Measurements from ENCODE around the gene KIAA1671. TPM values are rescaled to one million over a fixed set of nuclear protein-coding genes. Genes with fewer than 3 reads are reported as not detected.

KIAA1671 gene
- total RNA-seq, 1 donor from 2014 or later, result 8.3 TPM

GRCh38 chr22:25109878-25110595, 157.5 kb downstream of the KIAA1671 start:
- peaks cover 3% of the 10 kb centered on the region for H3K27me3 Mint-ChIP-seq (ENCODE audit: unreplicated experiment)
- peak overlapping the region; percentile 97 for H3K27ac Mint-ChIP-seq (ENCODE audit: unreplicated experiment)
- no peak for TF ChIP-seq CTCF (IDR thresholded peaks at IDR 0.05)
- H3K9me3 Mint-ChIP-seq (ENCODE audit: unreplicated experiment), result peaks cover 4% of the 10 kb centered on the region
- no peak overlapping the region for H3K4me3 Mint-ChIP-seq (ENCODE audit: unreplicated experiment)
- H3K4me1 Mint-ChIP-seq (ENCODE audit: unreplicated experiment), result peaks cover 19% of the 10 kb centered on the region
- H3K36me3 Mint-ChIP-seq (ENCODE audit: unreplicated experiment), result no peaks in the 10 kb centered on the region
- DNase-seq (ENCODE audit: extremely low spot score, unreplicated experiment), result no peak

DNA sequence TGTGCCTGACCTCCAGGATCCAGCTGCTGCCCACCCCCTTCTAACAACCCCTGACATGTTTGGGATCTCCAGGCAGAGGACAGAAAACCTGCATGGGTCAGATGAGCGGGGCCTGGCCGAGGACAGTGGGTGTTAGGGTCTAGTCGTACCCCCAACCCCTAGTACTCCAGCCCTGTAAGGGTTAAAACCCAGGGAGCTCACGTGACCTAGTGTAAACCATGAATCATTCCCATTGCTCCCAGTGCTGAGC, 158.0 kb downstream of the KIAA1671 start:
- Mint-ChIP-seq H3K4me3 (ENCODE audit: unreplicated experiment) (peak overlapping the region; percentile 71), H3K36me3 (ENCODE audit: unreplicated experiment) (no peaks in the 10 kb centered on the region), H3K27ac (ENCODE audit: unreplicated experiment) (peak overlapping the region; percentile 97), H3K4me1 (ENCODE audit: unreplicated experiment) (peaks cover 19% of the 10 kb centered on the region), H3K9me3 (ENCODE audit: unreplicated experiment) (peaks cover 4% of the 10 kb centered on the region), H3K27me3 (ENCODE audit: unreplicated experiment) (peaks cover 3% of the 10 kb centered on the region)
- TF ChIP-seq CTCF (IDR thresholded peaks at IDR 0.05), result no peak
- DNase-seq (ENCODE audit: extremely low spot score, unreplicated experiment), result no peak

DNA sequence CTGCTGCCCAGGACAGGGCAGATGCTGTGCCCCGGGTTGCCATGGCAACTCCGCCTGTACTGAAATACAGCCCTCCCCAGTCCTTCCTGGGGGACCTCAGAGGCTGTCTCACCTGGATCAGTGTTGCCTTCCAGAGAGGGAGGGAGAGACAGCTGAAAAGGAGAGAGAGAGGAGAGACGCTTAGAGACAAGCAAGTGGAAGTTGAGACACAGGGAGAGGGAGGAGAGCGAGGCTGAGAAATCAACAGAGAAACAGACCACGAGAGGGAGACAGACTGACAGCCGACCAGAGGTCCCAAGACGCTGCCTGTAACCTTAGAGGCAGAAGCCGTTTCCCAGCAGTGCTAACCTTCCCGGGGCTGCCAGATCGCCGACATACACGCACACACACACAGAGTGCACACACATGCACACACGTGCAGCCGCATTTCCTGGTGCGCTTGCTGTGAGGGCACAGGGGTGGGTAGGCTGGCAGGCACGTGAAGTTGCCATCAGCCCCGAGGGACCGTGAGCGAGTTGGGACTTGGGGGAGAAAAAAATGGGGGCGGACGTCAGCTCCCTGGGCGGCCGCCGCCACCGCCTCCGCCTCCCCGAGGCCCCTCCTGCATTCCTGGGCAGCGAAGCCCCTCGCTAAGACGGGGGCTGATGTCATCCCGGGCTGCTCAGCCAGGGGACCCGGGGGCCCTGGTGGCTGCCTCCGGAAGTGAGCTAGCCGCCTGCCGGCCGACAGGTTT, 158.5 kb downstream of the KIAA1671 start:
- DNase-seq (ENCODE audit: extremely low spot score, unreplicated experiment), result peak; percentile 91
- H3K9me3 Mint-ChIP-seq (ENCODE audit: unreplicated experiment), result peaks cover 4% of the 10 kb centered on the region
- TF ChIP-seq CTCF (IDR thresholded peaks at IDR 0.05), result peak; percentile 67
- H3K27me3 Mint-ChIP-seq (ENCODE audit: unreplicated experiment), result peaks cover 3% of the 10 kb centered on the region
- H3K27ac Mint-ChIP-seq (ENCODE audit: unreplicated experiment), result peak overlapping the region; percentile 97
- H3K4me1 Mint-ChIP-seq (ENCODE audit: unreplicated experiment), result peaks cover 19% of the 10 kb centered on the region
- peak overlapping the region; percentile 71 for H3K4me3 Mint-ChIP-seq (ENCODE audit: unreplicated experiment)
- no peaks in the 10 kb centered on the region for H3K36me3 Mint-ChIP-seq (ENCODE audit: unreplicated experiment)

DNA sequence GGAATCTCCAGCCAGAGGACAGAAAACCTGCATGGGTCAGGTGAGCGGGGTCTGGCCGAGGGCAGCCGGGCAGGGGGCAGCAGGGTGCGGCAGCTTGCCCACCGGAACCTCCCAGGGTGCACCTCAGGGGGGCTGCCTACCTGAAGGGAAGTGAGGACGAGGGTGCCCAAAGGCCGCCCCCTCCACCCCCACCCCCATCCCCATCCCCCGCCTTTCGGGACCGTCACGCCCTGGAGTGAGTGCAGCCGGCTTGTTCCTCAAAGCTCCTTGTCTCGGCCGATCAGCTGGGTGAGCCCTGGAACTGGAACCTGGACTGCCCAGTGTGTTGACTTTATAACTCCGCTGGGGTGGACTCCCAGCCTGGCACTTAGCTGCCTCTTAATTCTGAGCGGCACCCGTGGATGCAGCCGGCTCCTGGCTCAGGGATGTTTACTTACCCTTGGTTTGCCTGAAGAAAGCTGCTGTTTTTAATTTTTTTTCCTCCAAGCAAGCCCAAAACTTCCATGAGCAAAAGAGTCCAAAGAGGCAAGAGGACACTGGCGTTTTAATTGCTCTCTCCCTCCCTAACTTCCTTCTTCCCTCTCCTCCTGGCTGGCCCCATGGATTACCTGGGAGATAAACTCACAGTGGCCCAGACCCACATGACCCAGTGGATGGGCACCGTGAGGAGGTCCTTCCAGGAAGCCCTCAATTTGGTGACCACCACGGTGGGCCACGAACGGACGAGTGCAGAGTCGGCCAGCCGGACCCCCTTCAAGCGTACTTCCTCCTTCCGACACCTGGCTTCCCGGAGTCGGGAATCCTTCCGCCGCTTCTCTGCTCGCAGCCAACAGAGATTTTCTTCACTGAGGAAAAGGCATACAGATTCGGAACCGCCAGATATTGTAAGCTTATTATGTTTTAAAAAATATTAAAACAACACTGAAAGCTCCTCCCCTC, 159.3 kb downstream of the KIAA1671 start:
- no peak for TF ChIP-seq CTCF (IDR thresholded peaks at IDR 0.05)
- Mint-ChIP-seq H3K4me1 (ENCODE audit: unreplicated experiment) (peaks cover 19% of the 10 kb centered on the region), H3K27me3 (ENCODE audit: unreplicated experiment) (peaks cover 3% of the 10 kb centered on the region), H3K36me3 (ENCODE audit: unreplicated experiment) (no peaks in the 10 kb centered on the region), H3K9me3 (ENCODE audit: unreplicated experiment) (peaks cover 4% of the 10 kb centered on the region), H3K4me3 (ENCODE audit: unreplicated experiment) (peak overlapping the region; percentile 71), H3K27ac (ENCODE audit: unreplicated experiment) (peak overlapping the region; percentile 97)
- no peak for DNase-seq (ENCODE audit: extremely low spot score, unreplicated experiment)
